Upper lobe of left lung (tissue), 6 donors: ENCODE results near the gene CDC42BPA. TPM values are rescaled to one million over a fixed set of nuclear protein-coding genes. Genes with fewer than 3 reads are reported as not detected.

ENCODE experiments used
- ATAC-seq, 2 donors: fragments of 200-7000 bp; cut with Tn5 transposase; one replicate each; pipeline ENCODE4 v1.9.1; 2022; ENCODE audit warnings: mild to moderate bottlenecking in 2 of 2, moderate library complexity in 2 of 2; ENCODE audit not compliant: low FRiP score in 2 of 2
- DNase-seq, 2 donors: peaks; one replicate each; pipeline ENCODE4 v3.0.0-alpha.2; 2019 to 2020
- H3K27ac ChIP-seq, 4 donors: fragments of 200-600 bp; sonication (generic); one replicate each; pipeline ENCODE4 v1.5.1; 2016 to 2019
- H3K27me3 ChIP-seq, 4 donors: fragments of 200-600 bp; sonication (generic); one replicate each; pipeline ENCODE4 v1.5.1; 2017 to 2019
- H3K36me3 ChIP-seq, 4 donors: fragments of 200-600 bp; sonication (generic); one replicate each; pipeline ENCODE4 v1.5.1; 2016 to 2019
- H3K4me1 ChIP-seq, 4 donors: fragments of 200-600 bp; sonication (generic); one replicate each; pipeline ENCODE4 v1.5.1; 2018 to 2019
- H3K4me3 ChIP-seq, 4 donors: fragments of 200-600 bp; sonication (generic); one replicate each; pipeline ENCODE4 v1.5.1; 2017 to 2019; ENCODE audit warnings: mild to moderate bottlenecking in 2 of 4, moderate library complexity in 1 of 4
- H3K9me3 ChIP-seq, 4 donors: fragments of 200-600 bp; sonication (generic); one replicate each; pipeline ENCODE4 v1.5.1; 2018 to 2019
- EP300 ChIP-seq, 4 donors: sonication (generic); formaldehyde crosslinking; IDR thresholded peaks; one replicate each; pipeline ENCODE4 v1.5.1; 2017; ENCODE audit warnings: antibody characterized with exemption in 4 of 4, control low read depth in 2 of 4
- POLR2A ChIP-seq, 4 donors: fragments of 450-650 bp; IDR thresholded peaks; one replicate each; pipeline ENCODE4 v1.5.1; 2016 to 2017; ENCODE audit warnings: antibody characterized with exemption in 4 of 4, mild to moderate bottlenecking in 2 of 4
- POLR2AphosphoS5 ChIP-seq, 2 donors: sonication (generic); formaldehyde crosslinking; IDR thresholded peaks; one replicate each; pipeline ENCODE4 v1.5.1; 2017; ENCODE audit warnings: antibody characterized with exemption in 2 of 2
- WGBS, 2 donors: methylation state at CpG; one replicate each; pipeline ENCODE4 v1.1.5; 2017 to 2018; 5-methylcytosine and 5-hydroxymethylcytosine counted together
- total RNA-seq, 6 donors: library from RNA; depleted of rRNA in 4 of 6; stranded (reverse); fragments of >200 nt in 4 of 6; gene quantifications; one replicate each; pipeline versions ENCODE4 v1.1.0 to v1.2.1, GENCODE V29; 2016 to 2021
- TF ChIP-seq, protein P1 (sequence below), 6 experiments: fragments of 450-650 bp in 4 of 6; fragments of 200-600 bp in 2 of 6; sonication (generic) in 2 of 6; IDR thresholded peaks; one replicate each; pipeline ENCODE4 v1.5.1; 2016 to 2019; ENCODE audit warnings: antibody characterized with exemption in 6 of 6
- donor health status: DM: no; HTN: no; CAD: no; lungs with moderate emphysema.
- donor health status: DM: no; HTN: yes; CAD: no; lungs with severe emphysema.

The CDC42BPA gene
- total RNA-seq, 6 donors from 2014 or later = 27.8 to 76.1 (median 33.1) TPM

DNA sequence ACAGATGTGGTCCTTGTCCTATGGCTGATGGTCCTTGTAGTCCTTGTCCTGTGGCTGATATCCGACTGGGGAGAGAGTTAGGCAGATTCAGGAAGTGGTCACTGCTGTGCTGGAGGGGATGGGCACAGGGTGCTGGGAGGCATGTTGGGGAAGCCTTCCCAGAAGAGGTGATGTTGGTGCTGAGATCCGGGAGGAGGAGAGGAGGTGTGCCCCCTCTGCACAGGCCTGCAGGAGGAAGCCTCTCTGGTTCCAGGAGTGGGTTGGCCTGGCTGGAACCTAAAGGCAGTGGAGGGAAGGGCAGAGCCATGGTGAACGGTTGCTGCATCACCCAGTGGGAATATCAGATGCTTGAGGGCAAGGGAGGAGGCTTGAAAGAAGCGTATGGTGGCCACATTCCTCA, 363.5 kb downstream of the CDC42BPA start:
- peaks cover 0 to 13% (median 8%) of the 10 kb centered on the region in 4 donors for H3K4me1 ChIP-seq
- DNase-seq = no peak
- peak in 1 of 2 donors; percentile 55 for ATAC-seq
- H3K4me3 ChIP-seq = no peak overlapping the region
- TF ChIP-seq EP300 (IDR thresholded peaks at IDR 0.05) (no peak), POLR2A (IDR thresholded peaks at IDR 0.05) (no peak), POLR2AphosphoS5 (IDR thresholded peaks at IDR 0.05) (no peak)
- TF ChIP-seq, protein P1, sequence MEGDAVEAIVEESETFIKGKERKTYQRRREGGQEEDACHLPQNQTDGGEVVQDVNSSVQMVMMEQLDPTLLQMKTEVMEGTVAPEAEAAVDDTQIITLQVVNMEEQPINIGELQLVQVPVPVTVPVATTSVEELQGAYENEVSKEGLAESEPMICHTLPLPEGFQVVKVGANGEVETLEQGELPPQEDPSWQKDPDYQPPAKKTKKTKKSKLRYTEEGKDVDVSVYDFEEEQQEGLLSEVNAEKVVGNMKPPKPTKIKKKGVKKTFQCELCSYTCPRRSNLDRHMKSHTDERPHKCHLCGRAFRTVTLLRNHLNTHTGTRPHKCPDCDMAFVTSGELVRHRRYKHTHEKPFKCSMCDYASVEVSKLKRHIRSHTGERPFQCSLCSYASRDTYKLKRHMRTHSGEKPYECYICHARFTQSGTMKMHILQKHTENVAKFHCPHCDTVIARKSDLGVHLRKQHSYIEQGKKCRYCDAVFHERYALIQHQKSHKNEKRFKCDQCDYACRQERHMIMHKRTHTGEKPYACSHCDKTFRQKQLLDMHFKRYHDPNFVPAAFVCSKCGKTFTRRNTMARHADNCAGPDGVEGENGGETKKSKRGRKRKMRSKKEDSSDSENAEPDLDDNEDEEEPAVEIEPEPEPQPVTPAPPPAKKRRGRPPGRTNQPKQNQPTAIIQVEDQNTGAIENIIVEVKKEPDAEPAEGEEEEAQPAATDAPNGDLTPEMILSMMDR (IDR thresholded peaks at IDR 0.05) = no peak
- WGBS, 2 donors = 76 to 79% methylated on average over 4 of the region's 4 CpGs
- H3K27ac ChIP-seq = no peak overlapping the region
- H3K36me3 ChIP-seq = no peaks in the 10 kb centered on the region
- H3K9me3 ChIP-seq = no peaks in the 10 kb centered on the region
- H3K27me3 ChIP-seq = no peaks in the 10 kb centered on the region

DNA sequence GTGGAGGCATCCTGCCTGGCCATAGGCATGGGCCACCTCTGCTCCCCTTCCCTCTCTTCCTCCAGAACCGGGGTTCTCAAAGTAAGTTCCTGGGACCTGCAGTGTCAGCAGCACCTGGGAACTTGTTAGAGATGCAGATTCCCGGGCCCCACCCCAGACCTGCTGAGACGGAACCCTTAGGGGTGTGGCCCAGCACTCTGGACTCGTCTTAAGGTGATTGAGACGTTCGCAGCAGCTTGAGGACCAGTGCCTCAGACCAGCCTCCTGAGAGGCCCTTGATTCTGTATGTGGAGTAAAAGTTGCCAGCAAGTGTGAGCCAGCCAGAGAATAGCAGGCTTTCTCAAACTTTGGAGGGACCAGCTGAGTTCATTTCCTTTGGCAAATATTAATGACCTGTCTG, 364.0 kb downstream of the CDC42BPA start:
- DNase-seq (peak in 1 of 2 donors; percentile 44), ATAC-seq (peak in 1 of 2 donors; percentile 34)
- peaks cover 0 to 13% (median 8%) of the 10 kb centered on the region in 4 donors for H3K4me1 ChIP-seq
- no peaks in the 10 kb centered on the region for H3K9me3 ChIP-seq
- no peak overlapping the region for H3K4me3 ChIP-seq
- H3K27me3 ChIP-seq = no peaks in the 10 kb centered on the region
- H3K36me3 ChIP-seq = no peaks in the 10 kb centered on the region
- H3K27ac ChIP-seq = no peak overlapping the region
- TF ChIP-seq POLR2AphosphoS5 (IDR thresholded peaks at IDR 0.05) = no peak
- TF ChIP-seq EP300 (IDR thresholded peaks at IDR 0.05) = no peak
- TF ChIP-seq POLR2A (IDR thresholded peaks at IDR 0.05) = no peak
- TF ChIP-seq, protein P1 (IDR thresholded peaks at IDR 0.05) = no peak
- 88% methylated on average over 4 to 6 of the region's 6 CpGs for WGBS, 2 donors

- TF ChIP-seq EP300 (IDR thresholded peaks at IDR 0.05) = no peak
- TF ChIP-seq, protein P1 (IDR thresholded peaks at IDR 0.05) = no peak
- TF ChIP-seq POLR2A (IDR thresholded peaks at IDR 0.05) = no peak
- TF ChIP-seq POLR2AphosphoS5 (IDR thresholded peaks at IDR 0.05) = no peak
- WGBS, 2 donors = 89% methylated on average over 11 of the region's 11 CpGs
- Histone ChIP-seq H3K4me3 (no peak overlapping the region), H3K27ac (no peak overlapping the region), H3K4me1 (peaks cover 0 to 13% (median 8%) of the 10 kb centered on the region in 4 donors), H3K9me3 (no peaks in the 10 kb centered on the region), H3K36me3 (no peaks in the 10 kb centered on the region), H3K27me3 (no peaks in the 10 kb centered on the region)
- DNase-seq (no peak), ATAC-seq (no peak)
Observed at GRCh38 chr1:226953175-226953800, 365.0 kb downstream of the CDC42BPA start.

GRCh38 chr1:226952118-226952441, 366.2 kb downstream of the CDC42BPA start:
- ATAC-seq = no peak
- DNase-seq = no peak
- Histone ChIP-seq H3K36me3 (no peaks in the 10 kb centered on the region), H3K9me3 (no peaks in the 10 kb centered on the region), H3K4me1 (peaks cover 0 to 13% (median 8%) of the 10 kb centered on the region in 4 donors), H3K27me3 (no peaks in the 10 kb centered on the region), H3K4me3 (no peak overlapping the region), H3K27ac (no peak overlapping the region)
- WGBS, 2 donors = 89 to 90% methylated on average over 3 of the region's 3 CpGs
- TF ChIP-seq EP300 (IDR thresholded peaks at IDR 0.05) (no peak), POLR2AphosphoS5 (IDR thresholded peaks at IDR 0.05) (no peak), POLR2A (IDR thresholded peaks at IDR 0.05) (no peak)
- TF ChIP-seq, protein P1 (IDR thresholded peaks at IDR 0.05) = no peak
